Thyroid gland (tissue), 4 donors: ENCODE measurements around the gene UPF1. TPM values are rescaled to one million over a fixed set of nuclear protein-coding genes. Genes with fewer than 3 reads are reported as not detected.

Experiments used
- DNase-seq, 2 donors: peaks; one replicate each; pipeline ENCODE4 v3.0.0-alpha.2; 2019
- H3K27ac ChIP-seq, 3 donors: fragments of 200-600 bp; sonication (generic); 1 replicate in 2 of 3; 2 replicates in 1 of 3; pipeline ENCODE4 v1.5.1; 2016 to 2019; ENCODE audit warnings: mild to moderate bottlenecking in 1 of 3, moderate library complexity in 1 of 3
- H3K27me3 ChIP-seq: fragments of 200-600 bp; sonication (generic); one replicate; pipeline ENCODE4 v1.5.1; 2019
- H3K36me3 ChIP-seq, 2 donors: fragments of 200-600 bp; sonication (generic); one replicate each; pipeline ENCODE4 v1.5.1; 2016 to 2019
- H3K4me1 ChIP-seq, 2 donors: fragments of 200-600 bp; sonication (generic); one replicate each; pipeline ENCODE4 v1.5.1; 2017 to 2019
- H3K4me3 ChIP-seq, 3 donors: fragments of 200-600 bp; sonication (generic); replicated peaks in 1 of 3; 1 replicate in 2 of 3; 2 replicates in 1 of 3; pipeline ENCODE4 v1.5.1; 2016; ENCODE audit warnings: mild to moderate bottlenecking in 1 of 3
- H3K9me3 ChIP-seq: fragments of 200-600 bp; sonication (generic); one replicate; pipeline ENCODE4 v1.5.1; 2017
- CTCF ChIP-seq, 6 experiments: fragments of 200-600 bp in 3 of 6; fragments of 450-650 bp in 3 of 6; sonication (generic) in 3 of 6; IDR thresholded peaks; one replicate each; pipeline ENCODE4 v1.5.1; 2016 to 2019; ENCODE audit warnings: antibody characterized with exemption in 6 of 6, mild to moderate bottlenecking in 2 of 6, inconsistent platforms in 1 of 6, moderate library complexity in 1 of 6
- POLR2A ChIP-seq, 2 donors: fragments of 450-650 bp; IDR thresholded peaks; one replicate each; pipeline ENCODE4 v1.6.1; 2017; ENCODE audit warnings: antibody characterized with exemption in 2 of 2, mild to moderate bottlenecking in 2 of 2, moderate library complexity in 1 of 2
- WGBS, 2 donors: methylation state at CpG; one replicate each; pipeline ENCODE4 v1.1.5; 2017; 5-methylcytosine and 5-hydroxymethylcytosine counted together
- intact Hi-C: fragments of 100-400 bp; cut with DNase I; formaldehyde crosslinking; loops from one replicate; pipeline ENCODE4 v1.15.1; 2023
- total RNA-seq, 4 donors: library from RNA; depleted of rRNA; stranded (reverse); fragments of >200 nt; gene quantifications; one replicate each; pipeline ENCODE4 v1.2.3, GENCODE V29; 2016

UPF1 gene
- total RNA-seq, 4 donors from 2014 or later: 56.7 to 122 (median 79.6) TPM

GRCh38 chr19:18866800-18867123 lies 35.0 kb downstream of the UPF1 start:
- 78 to 82% methylated on average over 17 of the region's 17 CpGs for WGBS, 2 donors
- Histone ChIP-seq H3K36me3 (peaks cover 59 to 63% of the 10 kb centered on the region in 2 donors), H3K4me1 (peaks cover 0 to 4% of the 10 kb centered on the region in 2 donors), H3K4me3 (no peak overlapping the region), H3K27me3 (no peaks in the 10 kb centered on the region), H3K9me3 (no peaks in the 10 kb centered on the region), H3K27ac (no peak overlapping the region)
- no peak for DNase-seq
- TF ChIP-seq CTCF (IDR thresholded peaks at IDR 0.05): peak in 1 of 6 experiments; percentile 18
- no peak for TF ChIP-seq POLR2A (IDR thresholded peaks at IDR 0.05)
- intact Hi-C loops: no loop called here

- intact Hi-C loops: no loop called here
- Histone ChIP-seq H3K4me1 (peaks cover 0 to 4% of the 10 kb centered on the region in 2 donors), H3K27ac (no peak overlapping the region), H3K27me3 (no peaks in the 10 kb centered on the region), H3K9me3 (no peaks in the 10 kb centered on the region), H3K4me3 (no peak overlapping the region), H3K36me3 (peaks cover 55 to 59% of the 10 kb centered on the region in 2 donors)
- no peak for TF ChIP-seq CTCF (IDR thresholded peaks at IDR 0.05)
- TF ChIP-seq POLR2A (IDR thresholded peaks at IDR 0.05): no peak
- DNase-seq: no peak
- 91 to 95% methylated on average over 20 to 23 of the region's 23 CpGs for WGBS, 2 donors
Observed at GRCh38 chr19:18867199-18867598, 35.4 kb downstream of the UPF1 start.

GRCh38 chr19:18867751-18868150 lies 36.0 kb downstream of the UPF1 start:
- WGBS, 2 donors: 93 to 96% methylated on average over 23 of the region's 23 CpGs
- Histone ChIP-seq H3K4me3 (no peak overlapping the region), H3K27ac (no peak overlapping the region), H3K36me3 (peaks cover 49 to 54% of the 10 kb centered on the region in 2 donors), H3K27me3 (no peaks in the 10 kb centered on the region), H3K4me1 (peaks cover 0 to 4% of the 10 kb centered on the region in 2 donors), H3K9me3 (no peaks in the 10 kb centered on the region)
- intact Hi-C loops: no loop called here
- DNase-seq: no peak
- TF ChIP-seq CTCF (IDR thresholded peaks at IDR 0.05): no peak
- TF ChIP-seq POLR2A (IDR thresholded peaks at IDR 0.05): no peak

GRCh38 chr19:18868380-18869022 lies 36.7 kb downstream of the UPF1 start:
- peaks cover 0 to 4% of the 10 kb centered on the region in 2 donors for H3K4me1 ChIP-seq
- H3K27me3 ChIP-seq: no peaks in the 10 kb centered on the region
- peaks cover 42 to 47% of the 10 kb centered on the region in 2 donors for H3K36me3 ChIP-seq
- no peak overlapping the region for H3K27ac ChIP-seq
- DNase-seq: no peak
- TF ChIP-seq POLR2A (IDR thresholded peaks at IDR 0.05): no peak
- TF ChIP-seq CTCF (IDR thresholded peaks at IDR 0.05): no peak
- intact Hi-C loops: no loop called here
- WGBS, 2 donors: 78 to 83% methylated on average over 35 to 76 of the region's 77 CpGs
- H3K9me3 ChIP-seq: no peaks in the 10 kb centered on the region
- H3K4me3 ChIP-seq: no peak overlapping the region

- WGBS, 2 donors: 59 to 61% methylated on average over 19 to 25 of the region's 71 CpGs
- no peak overlapping the region for H3K4me3 ChIP-seq
- H3K27ac ChIP-seq: no peak overlapping the region
- DNase-seq: no peak
- H3K27me3 ChIP-seq: no peaks in the 10 kb centered on the region
- intact Hi-C loops: no loop called here
- H3K9me3 ChIP-seq: no peaks in the 10 kb centered on the region
- H3K4me1 ChIP-seq: peaks cover 0 to 4% of the 10 kb centered on the region in 2 donors
- H3K36me3 ChIP-seq: peaks cover 36 to 41% of the 10 kb centered on the region in 2 donors
- no peak for TF ChIP-seq POLR2A (IDR thresholded peaks at IDR 0.05)
- no peak for TF ChIP-seq CTCF (IDR thresholded peaks at IDR 0.05)
Observed at GRCh38 chr19:18869023-18869618, 37.4 kb downstream of the UPF1 start.
